GM21825 (cell line): ENCODE measurements around the gene HSDL2.

ENCODE experiments used
- ATAC-seq: cut with Tn5 transposase; IDR thresholded peaks from one replicate; pipeline ENCODE4 v1.9.1; 2021; ENCODE audit warnings: mild to moderate bottlenecking, moderate library complexity; ENCODE audit not compliant: unreplicated experiment

HSDL2 gene

DNA sequence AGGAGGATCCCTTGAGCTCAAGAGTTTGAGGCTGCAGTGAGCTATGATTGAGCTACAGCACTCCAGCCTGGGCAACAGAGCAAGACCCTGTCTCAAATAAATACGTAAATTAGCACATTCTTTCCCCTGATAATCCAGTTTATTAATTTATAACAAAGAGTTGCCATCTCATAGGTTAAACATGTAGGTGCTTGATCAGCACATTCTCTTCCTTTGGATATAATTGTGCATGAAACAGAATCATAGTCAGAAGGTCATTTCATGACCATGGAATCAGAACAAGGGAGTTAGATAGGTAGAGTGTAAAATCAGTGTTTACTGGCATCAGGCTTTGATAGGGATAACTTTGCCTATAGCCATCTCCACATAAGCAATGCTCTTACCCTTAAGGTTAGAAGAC, 63.7 kb downstream of the HSDL2 start:
- ATAC-seq = no peak

DNA sequence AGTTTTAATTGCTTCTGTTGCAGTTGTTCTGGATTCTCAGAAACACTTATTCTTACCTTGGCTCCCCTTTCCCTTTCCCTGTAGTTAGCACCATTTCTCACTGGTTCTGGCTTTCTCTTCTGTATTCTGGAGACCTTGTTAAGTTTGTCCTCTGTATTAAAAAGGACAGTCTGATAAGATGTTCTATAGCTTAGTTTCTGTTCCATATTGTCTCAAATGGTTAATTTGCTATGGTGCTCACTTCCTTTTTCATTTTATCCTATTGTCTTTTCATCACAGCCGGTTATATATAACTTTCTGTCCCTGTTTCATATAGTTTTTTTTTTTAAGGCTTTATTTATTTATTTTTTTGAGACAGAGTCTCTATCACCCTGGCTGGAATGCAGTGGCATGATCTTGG, 65.3 kb downstream of the HSDL2 start:
- ATAC-seq = no peak

- no peak for ATAC-seq
Measured at GRCh38 chr9:112446080-112446479, 66.2 kb downstream of the HSDL2 start.

GRCh38 chr9:112446526-112446925, 66.6 kb downstream of the HSDL2 start:
- no peak for ATAC-seq

DNA sequence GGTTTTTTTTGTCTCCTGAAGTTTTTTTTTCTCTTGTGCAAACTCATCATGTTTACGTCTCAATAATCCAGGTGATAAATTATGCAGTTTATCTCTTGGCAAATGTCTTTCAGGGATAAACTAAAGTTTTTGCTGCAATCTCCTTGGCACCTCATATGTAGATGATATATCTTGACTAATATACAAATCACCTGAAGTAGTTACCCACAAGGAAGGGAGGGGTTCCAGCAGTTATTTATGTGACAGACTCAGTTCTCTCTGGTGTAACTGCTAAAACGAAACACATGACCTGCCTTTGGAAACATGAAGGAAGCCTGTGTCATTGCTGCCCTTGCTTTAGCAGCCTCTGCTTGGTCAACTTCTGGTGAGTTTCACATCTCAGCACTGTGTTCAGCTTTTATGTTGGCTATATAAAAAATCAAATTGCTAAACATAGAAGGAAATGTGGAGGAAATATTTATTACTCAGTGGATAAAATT, 67.4 kb downstream of the HSDL2 start:
- ATAC-seq = no peak

DNA sequence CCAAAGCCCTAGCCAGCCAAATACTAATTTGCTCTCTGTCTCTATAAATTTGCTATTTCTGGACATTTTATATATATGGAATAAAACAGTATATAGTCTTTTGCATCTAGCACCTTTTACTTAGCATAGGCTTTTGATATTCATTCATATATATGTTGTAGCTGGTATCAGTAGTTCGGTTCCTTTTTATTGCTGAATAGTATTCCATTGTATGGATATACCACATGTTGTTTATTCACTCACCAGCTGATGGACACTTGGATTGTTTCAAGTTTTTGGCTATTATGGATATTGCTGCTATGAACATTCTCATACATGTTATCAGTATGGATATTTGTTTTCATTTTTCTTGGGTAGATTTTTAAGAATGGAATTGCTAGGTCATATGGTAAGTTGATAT, 82.9 kb downstream of the HSDL2 start:
- ATAC-seq = no peak

DNA sequence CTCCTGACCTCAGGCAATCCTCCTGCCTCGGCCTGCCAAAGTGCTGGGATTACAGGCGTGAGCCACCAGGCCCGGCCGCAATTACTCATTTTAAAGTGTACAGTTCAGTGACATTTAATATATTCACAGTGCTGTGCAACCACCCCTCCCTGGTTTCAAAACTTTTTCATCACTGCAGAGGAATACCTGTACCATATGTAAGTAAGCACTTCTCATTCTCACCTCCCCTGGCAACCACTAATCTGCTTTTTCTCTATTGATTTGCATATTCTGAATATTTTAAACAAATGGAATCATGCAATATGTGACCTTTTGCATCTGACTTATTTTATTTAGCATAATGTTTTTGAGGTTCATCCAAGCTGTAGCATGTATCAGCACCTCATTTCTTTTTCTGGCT, 85.4 kb downstream of the HSDL2 start:
- no peak for ATAC-seq

- no peak for ATAC-seq
Measured at GRCh38 chr9:112472996-112473395, 93.1 kb downstream of the HSDL2 start.

GRCh38 chr9:112473986-112474385, 94.1 kb downstream of the HSDL2 start:
- no peak for ATAC-seq

- ATAC-seq = no peak
Measured at GRCh38 chr9:112475318-112475717, 95.4 kb downstream of the HSDL2 start.

- ATAC-seq = no peak
Measured at GRCh38 chr9:112477330-112477729, 97.4 kb downstream of the HSDL2 start.

GRCh38 chr9:112479221-112479620, 99.3 kb downstream of the HSDL2 start:
- no peak for ATAC-seq

GRCh38 chr9:112484607-112485006, 104.7 kb downstream of the HSDL2 start:
- ATAC-seq = no peak

- no peak for ATAC-seq
Measured at GRCh38 chr9:112485574-112485973, 105.7 kb downstream of the HSDL2 start.

GRCh38 chr9:112486221-112487007, 106.5 kb downstream of the HSDL2 start, which contains the start of gene KIAA1958:
KIAA1958 (plus strand) TSS chr9:112486827; CDS start chr9:112574081, 87,254 bp downstream.
- ATAC-seq = peak; percentile 91

- ATAC-seq = peak; percentile 37
Measured at GRCh38 chr9:112487008-112487798, 107.3 kb downstream of the HSDL2 start.

DNA sequence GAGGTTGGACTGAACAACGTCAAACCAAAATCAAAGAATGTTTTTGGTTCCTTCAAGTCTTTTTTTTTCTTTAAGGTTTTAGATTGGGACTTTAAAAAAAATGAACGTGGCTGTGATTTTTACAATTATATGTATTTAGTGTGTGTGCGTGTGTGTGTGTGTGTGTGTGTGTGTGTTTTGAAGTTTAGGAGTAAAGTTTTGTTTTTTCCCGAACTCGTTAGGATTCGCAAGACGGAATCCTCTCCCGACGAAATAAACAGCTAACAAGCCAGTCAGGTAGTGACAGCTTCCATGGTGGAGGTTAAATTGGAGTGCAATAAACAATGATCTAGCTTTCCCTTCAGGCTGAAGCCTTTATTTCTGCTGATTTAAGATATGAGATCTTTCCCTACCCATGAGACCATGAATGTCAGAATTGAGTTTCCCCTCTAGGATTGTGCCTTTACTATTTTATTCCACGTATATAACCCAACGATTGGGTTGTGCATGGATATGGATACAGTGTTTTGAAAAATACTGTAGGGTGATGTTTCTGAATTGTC, 108.0 kb downstream of the HSDL2 start:
- ATAC-seq = no peak

GRCh38 chr9:112489039-112489546, 109.2 kb downstream of the HSDL2 start:
- ATAC-seq = no peak

GRCh38 chr9:112489876-112490666, 110.2 kb downstream of the HSDL2 start:
- no peak for ATAC-seq

- no peak for ATAC-seq
Measured at GRCh38 chr9:112493393-112494137, 113.7 kb downstream of the HSDL2 start.
